ENCODE data around the gene TARS2. TPM values are rescaled to one million over a fixed set of nuclear protein-coding genes. Genes with fewer than 3 reads are reported as not detected.

TARS2 gene
- total RNA-seq, 1 donor from 2014 or later, result 18.7 TPM

GRCh38 chr1:150543500-150544143 lies 56.4 kb downstream of the TARS2 start:
- peak; percentile 74 for DNase-seq

- DNase-seq, result no peak
Observed at GRCh38 chr1:150544204-150544603, 57.0 kb downstream of the TARS2 start.

GRCh38 chr1:150545486-150546032 lies 58.3 kb downstream of the TARS2 start:
- DNase-seq, result no peak

GRCh38 chr1:150546294-150546937 lies 59.2 kb downstream of the TARS2 start:
- DNase-seq, result no peak

GRCh38 chr1:150548324-150548631 lies 61.1 kb downstream of the TARS2 start:
- DNase-seq, result no peak

GRCh38 chr1:150548632-150549495 lies 61.6 kb downstream of the TARS2 start, which contains the start of gene ADAMTSL4:
Gene ADAMTSL4, plus strand, starts transcription at chr1:150549408. Its CDS starts 2,881 bp downstream, at chr1:150552289.
- peak; percentile 74 for DNase-seq

GRCh38 chr1:150549496-150550221 lies 62.4 kb downstream of the TARS2 start:
- DNase-seq, result no peak

- DNase-seq, result no peak
Observed at GRCh38 chr1:150550222-150551050, 63.2 kb downstream of the TARS2 start.

- DNase-seq, result no peak
Observed at GRCh38 chr1:150551051-150551783, 64.0 kb downstream of the TARS2 start.

GRCh38 chr1:150551784-150552127 lies 64.5 kb downstream of the TARS2 start:
- no peak for DNase-seq

GRCh38 chr1:150552128-150552910 lies 65.1 kb downstream of the TARS2 start:
- peak; percentile 72 for DNase-seq

GRCh38 chr1:150552911-150553289 lies 65.7 kb downstream of the TARS2 start:
- DNase-seq, result no peak

- no peak for DNase-seq
Observed at GRCh38 chr1:150553392-150554085, 66.3 kb downstream of the TARS2 start.

- DNase-seq, result no peak
Observed at GRCh38 chr1:150554086-150554452, 66.8 kb downstream of the TARS2 start.

GRCh38 chr1:150555198-150555970 lies 68.2 kb downstream of the TARS2 start:
- DNase-seq, result no peak

- no peak for DNase-seq
Observed at GRCh38 chr1:150555971-150556865, 69.0 kb downstream of the TARS2 start.

GRCh38 chr1:150557065-150557600 lies 69.9 kb downstream of the TARS2 start:
- DNase-seq, result no peak
